Occipital lobe (tissue), 2 donors: ENCODE measurements around the gene CD163. TPM values are rescaled to one million over a fixed set of nuclear protein-coding genes. Genes with fewer than 3 reads are reported as not detected.
"Not testable (repeated sequence)": the region's sequence is repeated elsewhere in the genome, so short reads cannot be mapped to it uniquely, and the experiment has no call there.

Experiments used
- DNase-seq: peaks from one replicate; lab custom pipeline; 2025; lab: John Stamatoyannopoulos, UW
- total RNA-seq: library from RNA; depleted of rRNA; stranded (reverse); fragments of >200 nt; gene quantifications from one replicate; pipeline ENCODE4 v1.2.3, GENCODE V29; 2014

Gene CD163
- total RNA-seq, 1 donor from 2014 or later, result 1.4 TPM

DNA sequence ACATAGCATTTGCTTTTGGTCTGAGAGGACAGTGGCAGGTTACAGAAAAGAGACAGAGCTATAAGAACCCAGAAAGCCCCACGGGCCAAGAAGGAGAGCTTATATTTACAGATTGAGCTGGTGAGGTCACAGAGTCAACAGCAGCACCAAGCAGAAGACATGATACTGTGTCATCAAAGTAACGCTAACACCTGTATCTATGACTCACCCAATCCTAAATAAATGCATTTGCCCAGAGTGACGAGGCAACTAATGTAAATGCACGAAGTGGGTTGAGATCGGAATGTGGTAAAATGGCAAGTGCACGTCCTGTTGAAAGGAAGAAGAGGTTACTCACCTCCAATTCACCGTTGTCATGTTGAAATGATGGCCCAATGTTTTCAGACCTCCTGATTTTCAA lies 52.9 kb downstream of the CD163 start:
- no peak for DNase-seq

- no peak for DNase-seq
Measured at GRCh38 chr12:7448099-7448498, 55.5 kb downstream of the CD163 start.

DNA sequence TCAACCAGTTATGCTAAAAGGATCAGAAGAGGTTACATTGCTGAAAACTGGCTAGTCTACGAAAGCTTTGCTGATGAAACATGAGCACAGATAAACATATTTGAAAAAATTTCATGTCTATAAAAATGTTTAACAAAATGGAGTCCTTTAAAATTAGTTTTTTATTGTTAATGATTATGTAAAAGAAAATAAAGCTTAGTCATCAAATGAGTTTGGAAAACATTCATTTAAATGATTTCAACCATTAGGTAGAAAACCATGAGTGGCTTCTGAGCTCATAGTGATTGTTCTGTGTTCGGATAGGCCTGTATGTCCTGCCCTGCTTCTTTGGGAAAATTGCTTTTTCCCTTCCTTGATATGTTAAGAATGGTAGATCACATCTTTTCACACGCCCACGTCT lies 59.0 kb downstream of the CD163 start:
- DNase-seq, result no peak

DNA sequence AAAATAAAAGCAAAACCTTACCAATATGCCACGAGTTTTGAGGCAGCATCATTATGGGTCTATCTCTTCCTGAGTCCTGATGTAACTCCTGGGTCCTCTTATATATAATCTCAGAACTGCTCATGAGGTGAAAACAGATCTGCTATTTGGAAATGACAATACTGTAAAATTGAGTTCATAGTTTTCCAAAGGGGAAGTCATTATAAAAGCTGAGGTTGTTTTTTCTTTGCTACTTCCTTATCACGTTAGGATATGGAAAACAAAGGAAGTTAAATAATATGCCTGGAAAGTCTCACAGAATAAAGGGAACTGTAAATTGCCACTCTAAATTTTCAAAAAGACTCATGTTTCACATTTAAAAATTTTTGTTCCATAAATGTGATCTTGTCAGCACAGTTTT lies 59.5 kb downstream of the CD163 start, which contains the start of gene CD163L1:
CD163L1 (minus strand) TSS at position 78 of the 400 bp plus-strand sequence; CDS start at position 52, 26 bp downstream.
- DNase-seq, result no peak

DNA sequence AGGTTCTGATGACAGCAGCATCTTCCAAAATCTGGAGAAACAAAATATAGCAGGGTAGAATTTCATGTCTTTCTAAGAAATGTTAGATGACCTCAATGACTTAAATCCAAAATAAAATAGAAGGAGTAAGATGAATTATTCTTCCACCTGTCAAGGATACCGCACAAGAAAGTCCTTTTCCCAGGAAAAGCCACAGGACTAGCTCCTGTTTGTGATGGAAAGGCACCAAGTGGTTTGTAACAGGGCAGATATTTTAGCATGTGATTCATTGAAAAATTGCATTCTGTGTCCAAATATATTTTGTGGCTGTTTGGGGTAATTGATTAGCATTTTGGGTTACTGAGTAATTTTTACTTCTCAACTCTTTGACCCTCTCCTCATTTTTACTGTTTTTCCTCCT lies 62.4 kb downstream of the CD163 start:
- no peak for DNase-seq

DNA sequence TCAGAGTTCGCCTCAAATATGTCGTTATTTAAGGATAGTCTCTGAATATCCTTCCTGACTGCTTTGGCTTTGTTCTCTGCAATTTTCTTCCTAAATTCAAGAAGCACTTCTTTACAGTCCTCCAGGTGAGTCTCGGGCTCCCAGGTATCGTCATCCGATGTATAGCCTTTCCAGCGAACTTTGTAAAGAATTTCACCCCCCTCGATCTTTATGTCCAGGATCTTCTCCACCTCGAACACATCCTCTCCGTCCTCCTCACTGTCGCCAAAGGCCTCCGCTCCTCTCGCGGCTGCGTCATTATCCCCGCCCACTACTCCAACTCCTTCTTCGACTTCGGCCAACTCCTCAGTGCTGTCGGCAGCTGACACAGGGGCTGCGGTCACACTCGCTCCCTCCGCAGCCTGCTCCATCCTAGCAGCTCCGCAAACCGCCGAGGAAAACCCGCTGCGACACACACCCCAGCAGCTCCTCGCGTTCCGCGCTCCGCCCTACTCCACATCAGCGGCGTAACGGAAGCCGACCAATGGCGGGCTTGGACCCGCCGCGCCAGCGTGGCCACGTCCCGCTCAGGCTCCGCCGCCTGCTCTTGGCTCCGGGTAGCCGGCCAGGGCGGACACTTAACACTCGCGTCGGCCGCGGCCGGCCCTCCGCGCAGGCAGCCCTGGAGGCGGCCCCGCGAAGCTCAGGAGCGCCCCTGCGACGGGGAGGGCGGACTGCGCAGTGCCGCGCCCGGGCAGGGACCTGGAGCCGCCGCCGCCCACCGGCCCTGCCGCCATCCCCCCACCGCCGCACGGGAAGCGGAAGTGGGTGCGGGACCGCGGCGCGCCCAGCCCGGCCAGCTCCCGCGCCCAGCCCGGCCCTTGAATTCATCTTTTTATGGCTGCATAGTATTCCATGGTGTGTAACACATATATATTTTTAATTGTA lies 63.7 kb downstream of the CD163 start:
- DNase-seq, result no peak

GRCh38 chr12:7438291-7438995 lies 65.1 kb downstream of the CD163 start:
- not testable (repeated sequence) for DNase-seq

DNA sequence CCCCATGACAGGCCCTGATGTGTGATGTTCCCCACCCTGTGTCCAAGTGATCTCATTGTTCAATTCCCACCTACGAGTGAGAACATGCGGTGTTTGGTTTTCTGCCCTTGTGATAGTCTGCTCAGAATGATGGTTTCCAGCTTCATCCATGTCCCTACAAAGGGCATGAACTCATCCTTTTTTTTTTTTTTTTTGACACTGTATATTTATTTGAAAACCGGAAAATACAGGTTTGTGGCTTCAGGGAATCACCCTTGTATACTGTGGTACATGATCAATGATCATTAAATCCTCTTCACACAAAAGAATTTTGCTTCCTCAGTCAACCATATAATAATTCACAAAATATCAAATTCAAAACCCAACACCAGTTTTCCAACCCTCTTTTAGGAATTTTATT lies 66.1 kb downstream of the CD163 start:
- not testable (repeated sequence) for DNase-seq

GRCh38 chr12:7434670-7435069 lies 68.9 kb downstream of the CD163 start:
- DNase-seq, result no peak

DNA sequence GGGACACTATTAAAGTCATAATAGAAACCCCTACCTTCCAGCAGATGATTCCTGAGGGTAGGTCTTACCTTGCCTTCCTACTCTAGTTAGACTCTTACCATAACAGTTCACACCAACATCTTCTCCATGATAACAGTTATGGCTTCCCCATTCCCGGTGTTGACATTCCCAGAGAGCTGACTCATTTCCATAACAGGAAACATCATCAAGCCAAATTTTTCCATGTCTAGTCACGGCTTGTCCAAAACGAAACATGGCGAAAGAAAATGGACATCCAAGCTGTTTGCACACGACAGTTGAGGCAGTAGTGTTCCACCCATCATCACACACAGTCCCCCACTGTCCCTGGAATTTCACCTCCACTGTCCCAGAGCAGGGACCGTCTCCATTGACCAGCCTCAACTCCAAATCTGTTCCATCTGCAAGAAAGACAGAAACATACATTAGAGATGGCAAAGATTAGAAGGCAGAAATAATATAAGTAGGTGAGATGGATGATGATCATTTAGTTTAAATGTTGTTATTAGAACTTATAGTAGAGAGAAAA lies 70.2 kb downstream of the CD163 start:
- DNase-seq, result no peak

- DNase-seq, result no peak
Measured at GRCh38 chr12:7431993-7432685, 71.4 kb downstream of the CD163 start.

Other genes with a start within 250 kb of the CD163 start
- not detected for gene ACSM4, start 199.7 kb downstream of the CD163 start, total RNA-seq
- gene CD163L1, start 59.6 kb downstream of the CD163 start, total RNA-seq, result 1.7 TPM
- gene APOBEC1, start 162.1 kb upstream of the CD163 start, total RNA-seq, result not detected
- not detected for gene GDF3, start 192.0 kb upstream of the CD163 start, total RNA-seq
- not detected for gene DPPA3, start 207.7 kb upstream of the CD163 start, total RNA-seq
- gene CLEC4C, start 243.6 kb upstream of the CD163 start, total RNA-seq, result not detected